H9 (cell line): ENCODE measurements around the gene AQP2. TPM values are rescaled to one million over a fixed set of nuclear protein-coding genes. Genes with fewer than 3 reads are reported as not detected.

Source experiments
- DNase-seq: peaks from one replicate; pipeline ENCODE4 v3.0.0-alpha.2; 2017
- H2AFZ ChIP-seq: one replicate; pipeline ENCODE4 v1.6.1; 2013; ENCODE audit warnings: mild to moderate bottlenecking, low read length, control low read depth, moderate library complexity
- H2AK5ac ChIP-seq: 2 replicates; pipeline ENCODE4 v1.6.1; 2013; ENCODE audit warnings: low read length, control low read depth, mixed read lengths; ENCODE audit not compliant: insufficient read length
- H2BK120ac ChIP-seq: one replicate; pipeline ENCODE4 v1.6.1; 2013; ENCODE audit warnings: low read depth, mild to moderate bottlenecking, low read length, control low read depth, inconsistent platforms; ENCODE audit not compliant: poor library complexity, severe bottlenecking
- H2BK12ac ChIP-seq: 2 replicates; pipeline ENCODE4 v1.6.1; 2013; ENCODE audit warnings: low read length, control low read depth, mixed read lengths, low read depth; ENCODE audit not compliant: insufficient read length
- H2BK15ac ChIP-seq: 2 replicates; pipeline ENCODE4 v1.6.1; 2013; ENCODE audit warnings: low read depth, low read length, control low read depth
- H2BK20ac ChIP-seq: one replicate; pipeline ENCODE4 v1.6.1; 2013; ENCODE audit warnings: low read depth, mild to moderate bottlenecking, low read length, control low read depth, inconsistent platforms; ENCODE audit not compliant: poor library complexity, severe bottlenecking
- H2BK5ac ChIP-seq: 2 replicates; pipeline ENCODE4 v1.6.1; 2013; ENCODE audit warnings: low read length, control low read depth, mixed read lengths; ENCODE audit not compliant: insufficient read length
- H3K14ac ChIP-seq: 2 replicates; pipeline ENCODE4 v1.6.1; 2013; ENCODE audit warnings: low read length, control low read depth; ENCODE audit not compliant: insufficient read depth
- H3K18ac ChIP-seq: 2 replicates; pipeline ENCODE4 v1.6.1; 2013; ENCODE audit warnings: low read depth, mild to moderate bottlenecking, mixed read lengths, low read length, control low read depth; ENCODE audit not compliant: insufficient read length
- H3K23ac ChIP-seq: 2 replicates; pipeline ENCODE4 v1.6.1; 2013; ENCODE audit warnings: low read length, control low read depth, mixed read lengths, low read depth; ENCODE audit not compliant: insufficient read length
- H3K23me2 ChIP-seq: 2 replicates; pipeline ENCODE4 v1.6.1; 2013; ENCODE audit warnings: low read depth, mild to moderate bottlenecking, mixed read lengths, low read length, control low read depth; ENCODE audit not compliant: insufficient read length, poor library complexity, severe bottlenecking
- H3K27ac ChIP-seq: 2 replicates; pipeline ENCODE4 v1.5.1; 2013; ENCODE audit warnings: low read length, control low read depth, mixed read lengths, low read depth; ENCODE audit not compliant: insufficient read length
- H3K27me3 ChIP-seq: 2 replicates; pipeline ENCODE4 v1.6.1; 2013; ENCODE audit warnings: low read length, control low read depth, inconsistent platforms; ENCODE audit not compliant: insufficient read depth
- H3K4ac ChIP-seq: 2 replicates; pipeline ENCODE4 v1.6.1; 2013; ENCODE audit warnings: low read depth, mild to moderate bottlenecking, control low read depth, inconsistent platforms, low read length, moderate library complexity
- H3K4me1 ChIP-seq: 2 replicates; pipeline ENCODE4 v1.6.1; 2013; ENCODE audit warnings: low read length, control low read depth, inconsistent platforms; ENCODE audit not compliant: insufficient read depth
- H3K4me2 ChIP-seq: 2 replicates; pipeline ENCODE4 v1.6.1; 2013; ENCODE audit warnings: low read length, control low read depth, mixed read lengths; ENCODE audit not compliant: insufficient read length, insufficient read depth
- H3K56ac ChIP-seq: 2 replicates; pipeline ENCODE4 v1.6.1; 2013; ENCODE audit warnings: low read depth, mild to moderate bottlenecking, mixed read lengths, low read length, control low read depth; ENCODE audit not compliant: insufficient read length
- H3K79me1 ChIP-seq: 2 replicates; pipeline ENCODE4 v1.6.1; 2013; ENCODE audit warnings: low read depth, mild to moderate bottlenecking, moderate library complexity, low read length, control low read depth, inconsistent platforms; ENCODE audit not compliant: insufficient read depth, poor library complexity, severe bottlenecking
- H3K79me2 ChIP-seq: 2 replicates; pipeline ENCODE4 v1.6.1; 2013; ENCODE audit warnings: low read length, control low read depth, inconsistent platforms; ENCODE audit not compliant: insufficient read depth
- H3K9ac ChIP-seq: 2 replicates; pipeline ENCODE4 v1.6.1; 2013; ENCODE audit warnings: low read length, control low read depth, mixed read lengths; ENCODE audit not compliant: insufficient read length; ENCODE audit errors: extremely low read depth
- H3K9me3 ChIP-seq: one replicate; pipeline ENCODE4 v1.6.1; 2013; ENCODE audit warnings: low read depth, low read length, inconsistent platforms; ENCODE audit not compliant: control insufficient read depth
- H3T11ph ChIP-seq: one replicate; pipeline ENCODE4 v1.6.1; 2013; ENCODE audit warnings: mild to moderate bottlenecking, low read length, control low read depth, inconsistent platforms
- H4K20me1 ChIP-seq: one replicate; pipeline ENCODE4 v1.6.1; 2013; ENCODE audit not compliant: control insufficient read depth, insufficient read length, insufficient read depth
- H4K5ac ChIP-seq: 2 replicates; pipeline ENCODE4 v1.6.1; 2013; ENCODE audit warnings: low read depth, mild to moderate bottlenecking, mixed read lengths, low read length, control low read depth; ENCODE audit not compliant: insufficient read length
- H4K8ac ChIP-seq: replicated peaks from 2 replicates; pipeline ENCODE4 v1.6.1; 2013; ENCODE audit warnings: low read length, control low read depth, mixed read lengths, low read depth; ENCODE audit not compliant: insufficient read length
- H4K91ac ChIP-seq: 2 replicates; pipeline ENCODE4 v1.6.1; 2013; ENCODE audit warnings: low read depth, mild to moderate bottlenecking, moderate library complexity, mixed read lengths, low read length, control low read depth; ENCODE audit not compliant: insufficient read length
- H3K27ac Mint-ChIP-seq, 3 experiments: 2 replicates in 2 of 3; 3 replicates in 1 of 3; pipeline ENCODE4 v1.8.0; 2020 to 2021; ENCODE audit warnings: mixed read lengths in 3 of 3, mild to moderate bottlenecking in 1 of 3, moderate library complexity in 1 of 3
- H3K27me3 Mint-ChIP-seq: 2 replicates; pipeline ENCODE4 v1.8.0; 2021; ENCODE audit warnings: low read depth, mild to moderate bottlenecking, moderate library complexity, mixed read lengths
- H3K36me3 Mint-ChIP-seq, 3 experiments: 2 replicates in 2 of 3; 3 replicates in 1 of 3; pipeline ENCODE4 v1.8.0; 2020 to 2021; ENCODE audit warnings: low read depth in 3 of 3, mixed read lengths in 3 of 3; ENCODE audit not compliant: insufficient read depth in 1 of 3
- H3K4me1 Mint-ChIP-seq, 2 experiments: 2 replicates each; pipeline ENCODE4 v1.8.0; 2020; ENCODE audit warnings: mixed read lengths in 2 of 2
- H3K4me3 Mint-ChIP-seq, 2 experiments: 2 replicates in 1 of 2; 3 replicates in 1 of 2; pipeline ENCODE4 v1.8.0; 2020 to 2021; ENCODE audit warnings: mild to moderate bottlenecking in 2 of 2, mixed read lengths in 2 of 2, moderate library complexity in 1 of 2
- H3K9me3 Mint-ChIP-seq, 2 experiments: 2 replicates in 1 of 2; 3 replicates in 1 of 2; pipeline ENCODE4 v1.8.0; 2020; ENCODE audit warnings: mild to moderate bottlenecking in 2 of 2, mixed read lengths in 2 of 2, moderate library complexity in 1 of 2
- WGBS: extraction: QIAGEN DNeasy Blood & Tissue Kit; methylation state at CpG from one replicate; pipeline ENCODE4 v1.1.7; 2013; ENCODE audit warnings: missing lambda C conversion rate, low lambda C conversion rate, mixed read lengths; ENCODE audit not compliant: insufficient read length; ENCODE audit errors: extremely low coverage; 5-methylcytosine and 5-hydroxymethylcytosine counted together
- total RNA-seq: library from RNA; stranded (reverse); gene quantifications from 2 replicates; pipeline ENCODE4 v1.2.1, GENCODE V29; 2021
- TF ChIP-seq, protein P1 (sequence below): fragments of 200-600 bp; sonication (generic); conservative IDR thresholded peaks from 3 replicates; pipeline ENCODE4 v1.8.0; 2021; ENCODE audit warnings: antibody characterized with exemption, mild to moderate bottlenecking

The AQP2 gene
- total RNA-seq, 1 experiment from 2014 or later = not detected

GRCh38 chr12:49956663-49957569 is 6.4 kb downstream of the AQP2 start:
- Histone ChIP-seq H3T11ph (no peak overlapping the region), H3K79me1 (no peaks in the 10 kb centered on the region), H3K9ac (no peak overlapping the region), H2BK12ac (no peak overlapping the region), H3K4me1 (peaks cover 11% of the 10 kb centered on the region; the same call in 1 of the 2 replicates), H3K4ac (no peak overlapping the region), H3K56ac (no peak overlapping the region), H3K4me2 (no peak overlapping the region), H4K8ac (no peak overlapping the region), H3K79me2 (no peaks in the 10 kb centered on the region), H2BK20ac (no peak overlapping the region), H3K27me3 (peaks cover 10% of the 10 kb centered on the region), H4K20me1 (no peaks in the 10 kb centered on the region), H2AFZ (no peak overlapping the region), H3K23ac (no peak overlapping the region), H4K91ac (no peak overlapping the region), H3K18ac (no peak overlapping the region), H3K27ac (no peak overlapping the region), H3K23me2 (peaks cover 5% of the 10 kb centered on the region), H3K14ac (no peak overlapping the region), H2AK5ac (no peak overlapping the region), H2BK15ac (no peak overlapping the region), H3K9me3 (no peaks in the 10 kb centered on the region), H4K5ac (no peak overlapping the region), H2BK120ac (no peak overlapping the region), H2BK5ac (no peak overlapping the region)
- Mint-ChIP-seq H3K4me3 (no peak overlapping the region), H3K36me3 (no peaks in the 10 kb centered on the region; a peak in 1 of 7 replicates), H3K4me1 (peaks cover 26 to 31% of the 10 kb centered on the region in 2 experiments), H3K9me3 (no peaks in the 10 kb centered on the region), H3K27ac (no peak overlapping the region; a peak in 1 of 7 replicates), H3K27me3 (peaks cover 46% of the 10 kb centered on the region)
- no CpG with 5 or more reads among the region's 6 CpGs for whole genome bisulfite sequencing
- DNase-seq = no peak
- TF ChIP-seq, protein P1, sequence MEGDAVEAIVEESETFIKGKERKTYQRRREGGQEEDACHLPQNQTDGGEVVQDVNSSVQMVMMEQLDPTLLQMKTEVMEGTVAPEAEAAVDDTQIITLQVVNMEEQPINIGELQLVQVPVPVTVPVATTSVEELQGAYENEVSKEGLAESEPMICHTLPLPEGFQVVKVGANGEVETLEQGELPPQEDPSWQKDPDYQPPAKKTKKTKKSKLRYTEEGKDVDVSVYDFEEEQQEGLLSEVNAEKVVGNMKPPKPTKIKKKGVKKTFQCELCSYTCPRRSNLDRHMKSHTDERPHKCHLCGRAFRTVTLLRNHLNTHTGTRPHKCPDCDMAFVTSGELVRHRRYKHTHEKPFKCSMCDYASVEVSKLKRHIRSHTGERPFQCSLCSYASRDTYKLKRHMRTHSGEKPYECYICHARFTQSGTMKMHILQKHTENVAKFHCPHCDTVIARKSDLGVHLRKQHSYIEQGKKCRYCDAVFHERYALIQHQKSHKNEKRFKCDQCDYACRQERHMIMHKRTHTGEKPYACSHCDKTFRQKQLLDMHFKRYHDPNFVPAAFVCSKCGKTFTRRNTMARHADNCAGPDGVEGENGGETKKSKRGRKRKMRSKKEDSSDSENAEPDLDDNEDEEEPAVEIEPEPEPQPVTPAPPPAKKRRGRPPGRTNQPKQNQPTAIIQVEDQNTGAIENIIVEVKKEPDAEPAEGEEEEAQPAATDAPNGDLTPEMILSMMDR = no peak
